Neural cell (in vitro differentiated cells): Measurements from ENCODE around the gene PUM1. TPM values are rescaled to one million over a fixed set of nuclear protein-coding genes. Genes with fewer than 3 reads are reported as not detected.
A peak's percentile ranks its signal among the peaks of the same experiment; 100 is the strongest.

Source experiments
- H2AFZ ChIP-seq: fragments of 200-600, 300-800 bp; sonication (generic), shearing (Covaris generic); 2 replicates; pipeline ENCODE4 v1.6.0; 2014; ENCODE audit warnings: low read depth, mild to moderate bottlenecking, antibody characterized with exemption, low read length, moderate library complexity
- H3F3A ChIP-seq: fragments of 200-600 bp; shearing (Covaris generic); 2 replicates; pipeline ENCODE4 v1.6.1; 2016; ENCODE audit warnings: mild to moderate bottlenecking, moderate library complexity, mixed read lengths, antibody characterized with exemption, low read length; ENCODE audit not compliant: insufficient read depth, poor library complexity, severe bottlenecking
- H3K27ac ChIP-seq: fragments of 200-600, 300-800 bp; sonication (generic), shearing (Covaris generic); 2 replicates; pipeline ENCODE4 v1.5.1; 2014; ENCODE audit warnings: mild to moderate bottlenecking, low read length, moderate library complexity
- H3K27me3 ChIP-seq: fragments of 300-800, 200-600 bp; sonication (generic), shearing (Covaris generic); 2 replicates; pipeline ENCODE4 v1.6.0; 2014; ENCODE audit warnings: mild to moderate bottlenecking, low read depth, low read length, moderate library complexity; ENCODE audit not compliant: insufficient read depth
- H3K36me3 ChIP-seq: fragments of 300-800, 200-600 bp; sonication (generic), shearing (Covaris generic); 2 replicates; pipeline ENCODE4 v1.5.1; 2014; ENCODE audit warnings: mild to moderate bottlenecking, antibody characterized with exemption, low read length, moderate library complexity; ENCODE audit not compliant: insufficient read depth
- H3K4me2 ChIP-seq: fragments of 300-800, 200-600 bp; sonication (generic), shearing (Covaris generic); 2 replicates; pipeline ENCODE4 v1.6.0; 2014; ENCODE audit warnings: mild to moderate bottlenecking, low read length
- H3K4me3 ChIP-seq: fragments of 300-800, 200-600 bp; sonication (generic), shearing (Covaris generic); 2 replicates; pipeline ENCODE4 v1.5.1; 2014; ENCODE audit warnings: mild to moderate bottlenecking, low read length, moderate library complexity
- H3K79me2 ChIP-seq: fragments of 200-600 bp; shearing (Covaris generic); replicated peaks from 2 replicates; pipeline ENCODE4 v1.6.0; 2014; ENCODE audit warnings: mild to moderate bottlenecking, low read length, moderate library complexity; ENCODE audit not compliant: insufficient read depth
- H3K9ac ChIP-seq: fragments of 300-800, 200-600 bp; sonication (generic), shearing (Covaris generic); 2 replicates; pipeline ENCODE4 v1.6.1; 2016; ENCODE audit warnings: mild to moderate bottlenecking, low read length, mixed read lengths
- H3K9me2 ChIP-seq: fragments of 200-600 bp; shearing (Covaris generic); 2 replicates; pipeline ENCODE4 v1.6.1; 2016; ENCODE audit warnings: mild to moderate bottlenecking, low read length, mixed read lengths; ENCODE audit not compliant: insufficient read depth
- H3K9me3 ChIP-seq: fragments of 200-600, 300-800 bp; sonication (generic), shearing (Covaris generic); 2 replicates; pipeline ENCODE4 v1.6.1; 2016; ENCODE audit warnings: mild to moderate bottlenecking, mixed run types, low read length, moderate library complexity, mixed read lengths
- H4K20me1 ChIP-seq: fragments of 200-600 bp; shearing (Covaris generic); 2 replicates; pipeline ENCODE4 v1.6.1; 2016; ENCODE audit warnings: mild to moderate bottlenecking, mixed run types; ENCODE audit not compliant: insufficient read depth
- CTCF ChIP-seq: fragments of 450-650 bp; IDR thresholded peaks from 2 replicates; pipeline ENCODE4 v1.5.1; 2014; ENCODE audit warnings: antibody characterized with exemption, mild to moderate bottlenecking, moderate library complexity; ENCODE audit not compliant: poor library complexity, severe bottlenecking
- EP300 ChIP-seq: fragments of 450-650 bp; conservative IDR thresholded peaks from 2 replicates; pipeline ENCODE4 v1.6.1; 2014; ENCODE audit warnings: antibody characterized with exemption, mild to moderate bottlenecking, moderate library complexity; ENCODE audit not compliant: poor library complexity, severe bottlenecking
- EZH2 ChIP-seq: fragments of 200-600, 300-800 bp; shearing (Covaris generic), sonication (generic); IDR thresholded peaks from 2 replicates; pipeline ENCODE4 v1.6.1; 2014; ENCODE audit warnings: antibody characterized with exemption, low read length, borderline replicate concordance, mild to moderate bottlenecking; ENCODE audit not compliant: insufficient read depth, poor library complexity, severe bottlenecking
- MXI1 ChIP-seq: fragments of 450-650 bp; conservative IDR thresholded peaks from 2 replicates; pipeline ENCODE4 v1.6.1; 2014; ENCODE audit warnings: antibody characterized with exemption, mild to moderate bottlenecking; ENCODE audit not compliant: poor library complexity, severe bottlenecking
- POLR2AphosphoS5 ChIP-seq: IDR thresholded peaks from 2 replicates; pipeline ENCODE4 v1.6.1; 2012
- RAD21 ChIP-seq: fragments of 450-650 bp; conservative IDR thresholded peaks from 2 replicates; pipeline ENCODE4 v1.6.1; 2014; ENCODE audit warnings: antibody characterized with exemption, mild to moderate bottlenecking, moderate library complexity
- REST ChIP-seq: IDR thresholded peaks from 2 replicates; pipeline ENCODE4 v1.6.1; 2012; ENCODE audit warnings: borderline replicate concordance
- SMC3 ChIP-seq: fragments of 450-650 bp; conservative IDR thresholded peaks from 2 replicates; pipeline ENCODE4 v1.6.1; 2014; ENCODE audit warnings: antibody characterized with exemption, mild to moderate bottlenecking, moderate library complexity; ENCODE audit not compliant: poor library complexity
- TAF1 ChIP-seq: IDR thresholded peaks from 2 replicates; pipeline ENCODE4 v1.6.1; 2012; ENCODE audit warnings: low read depth
- polyA plus RNA-seq: library from polyadenylated mRNA; depleted of rRNA; stranded (reverse); fragments of >200 nt; gene quantifications from 2 replicates; pipeline ENCODE4 v1.2.3, GENCODE V29; 2014

Gene PUM1
- polyA plus RNA-seq, 1 donor from 2014 or later, result 60.8 TPM

GRCh38 chr1:31058012-31058411, 7.5 kb downstream of the PUM1 start:
- Histone ChIP-seq H3K36me3 (no peaks in the 10 kb centered on the region), H3K9me3 (no peaks in the 10 kb centered on the region), H3K27ac (no peak overlapping the region), H3K27me3 (no peaks in the 10 kb centered on the region), H4K20me1 (peaks cover 41% of the 10 kb centered on the region), H3K4me2 (no peak overlapping the region), H2AFZ (no peak overlapping the region), H3K79me2 (peaks cover 96% of the 10 kb centered on the region), H3K9ac (no peak overlapping the region), H3K4me3 (no peak overlapping the region), H3F3A (no peaks in the 10 kb centered on the region), H3K9me2 (no peaks in the 10 kb centered on the region)
- TF ChIP-seq TAF1 (no peak), CTCF (no peak), POLR2AphosphoS5 (no peak), MXI1 (no peak), EZH2 (no peak), REST (no peak), RAD21 (no peak), EP300 (no peak), SMC3 (no peak)

GRCh38 chr1:31055953-31056352, 9.6 kb downstream of the PUM1 start:
- Histone ChIP-seq H3K36me3 (no peaks in the 10 kb centered on the region), H3K9me2 (no peaks in the 10 kb centered on the region), H3K4me3 (peak overlapping the region; percentile 1), H3K9ac (no peak overlapping the region), H3K4me2 (no peak overlapping the region), H3K27ac (no peak overlapping the region), H3K79me2 (peaks cover 93% of the 10 kb centered on the region), H2AFZ (no peak overlapping the region), H3K9me3 (no peaks in the 10 kb centered on the region), H3K27me3 (no peaks in the 10 kb centered on the region), H3F3A (no peaks in the 10 kb centered on the region), H4K20me1 (peaks cover 43% of the 10 kb centered on the region)
- TF ChIP-seq TAF1 (no peak), SMC3 (no peak), POLR2AphosphoS5 (no peak), REST (no peak)
